HepG2 (cell line): ENCODE measurements around the gene SLC31A2. TPM values are rescaled to one million over a fixed set of nuclear protein-coding genes. Genes with fewer than 3 reads are reported as not detected.

Experiments
- ATAC-seq: fragments of 200-7000 bp; cut with Tn5 transposase; 3 replicates; pipeline ENCODE4 v1.9.1; 2020; ENCODE audit warnings: mild to moderate bottlenecking, moderate library complexity
- BruUV-seq: library from RNA; stranded (reverse); fragments of 400-500 nt; replicated peaks from 2 replicates; lab custom pipeline; 2021; lab: Mats Ljungman, UMichigan
- CTCF ChIA-PET: fragments of 300-600 bp; formaldehyde crosslinking; extraction: SDS; loops from one replicate; lab custom pipeline; 2021; ENCODE audit warnings: low total read pairs, inconsistent platforms, low intra/inter-chr PET ratio; lab: Yijun Ruan, JAX
- POLR2A ChIA-PET: fragments of 350-600 bp; sonication (Branson Sonifier 250); formaldehyde crosslinking; loops from one replicate; lab custom pipeline; 2020; ENCODE audit warnings: antibody characterized with exemption, inconsistent platforms; lab: Yijun Ruan, JAX
- DNase-seq: peaks from one replicate; pipeline ENCODE4 v3.0.0-alpha.2; 2015; ENCODE audit warnings: low spot score
- FAIRE-seq: peaks from 3 replicates; lab custom pipeline; 2011; peaks lifted over from hg19 to GRCh38; lab: Jason Lieb, UNC
- H2AFZ ChIP-seq: one replicate; pipeline ENCODE4 v1.6.1; 2011; ENCODE audit warnings: low read length, inconsistent platforms
- H3K27ac ChIP-seq: fragments of 300-600 bp; 3 replicates; pipeline ENCODE4 v1.8.0; 2011; ENCODE audit warnings: mixed run types, mild to moderate bottlenecking, mixed read lengths, low read length, inconsistent platforms; ENCODE audit not compliant: insufficient read depth; ENCODE audit errors: extremely low read length
- H3K27me3 ChIP-seq, 2 experiments: fragments of 200-600 bp in 1 of 2; 2 replicates in 1 of 2; 3 replicates in 1 of 2; pipeline versions ENCODE4 v1.6.0 to v1.8.0; 2011; ENCODE audit warnings: low read length in 2 of 2, mild to moderate bottlenecking in 2 of 2, moderate library complexity in 2 of 2, inconsistent platforms in 1 of 2; ENCODE audit not compliant: insufficient read depth in 2 of 2, control insufficient read depth in 1 of 2
- H3K36me3 ChIP-seq, 2 experiments: fragments of 200-600 bp in 1 of 2; replicated peaks in 1 of 2; 2 replicates in 1 of 2; 3 replicates in 1 of 2; pipeline versions ENCODE4 v1.5.1 to v1.8.0; 2011; ENCODE audit warnings: low read length in 2 of 2, inconsistent platforms in 1 of 2; ENCODE audit not compliant: insufficient read depth in 2 of 2, control insufficient read depth in 1 of 2
- H3K4me1 ChIP-seq: 2 replicates; pipeline ENCODE4 v1.5.1; 2012; ENCODE audit warnings: low read length, inconsistent platforms; ENCODE audit not compliant: insufficient read depth
- H3K4me2 ChIP-seq: 2 replicates; pipeline ENCODE4 v1.6.0; 2011; ENCODE audit warnings: low read depth, low read length, inconsistent platforms
- H3K4me3 ChIP-seq, 3 experiments: fragments of 200-600 bp in 1 of 3; sonication (generic), shearing (Covaris generic) in 1 of 3; replicated peaks in 1 of 3; 2 replicates each; pipeline ENCODE4 v1.5.1; 2011 to 2016; ENCODE audit warnings: low read length in 3 of 3, inconsistent platforms in 2 of 3, low read depth in 2 of 3, mild to moderate bottlenecking in 2 of 3, control low read depth in 1 of 3, mixed read lengths in 1 of 3; ENCODE audit not compliant: insufficient read depth in 1 of 3
- H3K79me2 ChIP-seq: one replicate; pipeline ENCODE4 v1.6.1; 2011; ENCODE audit warnings: low read length, inconsistent platforms; ENCODE audit not compliant: insufficient read depth
- H3K9ac ChIP-seq: 2 replicates; pipeline ENCODE4 v1.6.0; 2011; ENCODE audit warnings: mild to moderate bottlenecking, low read depth, low read length, inconsistent platforms; ENCODE audit not compliant: insufficient read depth
- H3K9me3 ChIP-seq: 2 replicates; pipeline ENCODE4 v1.5.1; 2012; ENCODE audit warnings: mild to moderate bottlenecking, low read length
- H4K20me1 ChIP-seq: 2 replicates; pipeline ENCODE4 v1.6.0; 2011; ENCODE audit warnings: inconsistent platforms, mild to moderate bottlenecking, low read length, moderate library complexity; ENCODE audit not compliant: insufficient read depth
- ARID5B ChIP-seq: IDR thresholded peaks from 2 replicates; pipeline ENCODE4 v1.4.0; 2020; ENCODE audit warnings: mild to moderate bottlenecking, missing genetic modification reagents
- CEBPB ChIP-seq: IDR thresholded peaks from 2 replicates; pipeline ENCODE4 v1.6.1; 2011; ENCODE audit warnings: low read depth, low read length, improper control_type of control experiment, borderline replicate concordance
- KDM4B ChIP-seq: sonication (generic); formaldehyde crosslinking; IDR thresholded peaks from 2 replicates; pipeline ENCODE4 v1.4.0; 2020; ENCODE audit warnings: missing genetic modification reagents
- ZNF501 ChIP-seq: sonication (generic); formaldehyde crosslinking; IDR thresholded peaks from 2 replicates; pipeline ENCODE4 v1.5.1; 2020; ENCODE audit warnings: mild to moderate bottlenecking, moderate library complexity, missing genetic modification reagents
- ZSCAN20 ChIP-seq: sonication (generic); formaldehyde crosslinking; IDR thresholded peaks from 2 replicates; pipeline ENCODE4 v1.4.0; 2020; ENCODE audit warnings: missing genetic modification reagents, mild to moderate bottlenecking, borderline replicate concordance
- WGBS: methylation state at CpG from one replicate; pipeline ENCODE4 v1.1.6; 2017; ENCODE audit warnings: low lambda C conversion rate; 5-methylcytosine and 5-hydroxymethylcytosine counted together
- in situ Hi-C: cut with HindIII; loops from 2 replicates; pipeline ENCODE4 v1.10.0; 2017; ENCODE audit warnings: low pct_unique_long_range_greater_than_20kb; ENCODE audit not compliant: extremely low pct_ligation_motif_present
- intact Hi-C: fragments of 100-400 bp; cut with micrococcal nuclease; formaldehyde crosslinking; loops from one replicate; pipeline ENCODE4 v1.10.0; 2022; ENCODE audit not compliant: unreplicated experiment
- polyA plus RNA-seq, 8 experiments: library from polyadenylated mRNA; depleted of rRNA in 3 of 8; stranded (reverse) in 7 of 8; unstranded in 1 of 8; fragments of >200 nt; fragmentation: Illumina TruSeq in 4 of 8; extraction: Trizol in 4 of 8; gene quantifications; 2 replicates each; pipeline versions ENCODE4 v1.2.1 to v1.2.3, GENCODE V29; 2011 to 2016; ENCODE audit warnings: low read depth in 4 of 8, missing spikeins in 1 of 8, mixed read lengths in 1 of 8; ENCODE audit not compliant: insufficient read depth in 1 of 8
- total RNA-seq, 5 experiments: library from RNA; depleted of rRNA; stranded (reverse); fragments of >200 nt; fragmentation: Illumina TruSeq; extraction: Trizol; gene quantifications; 2 replicates each; pipeline ENCODE4 v1.2.3, GENCODE V29; 2016; ENCODE audit warnings: low read depth in 1 of 5

Gene SLC31A2
- total and polyA plus RNA-seq, 2 of the 13 experiments (the other 11 are each of a cell fraction or from before 2014, with no cell fraction given), result 9.3 to 10.2 TPM

- TF ChIP-seq ARID5B (no peak), KDM4B (CRISPR knock-in tag) (no peak), ZSCAN20 (CRISPR knock-in tag) (no peak)
- TF ChIP-seq, all 625 proteins: peak for 0
Measured at GRCh38 chr9:113154471-113154870, 3.7 kb downstream of the SLC31A2 start (continued).

GRCh38 chr9:113154946-113155345 lies 4.1 kb downstream of the SLC31A2 start:
- H3K4me3 ChIP-seq, result no peak overlapping the region
- 69% methylated on average over 2 of the region's 2 CpGs for WGBS
- H3K4me1 ChIP-seq, result peaks cover 42% of the 10 kb centered on the region
- ChIA-PET CTCF (no interaction called here), POLR2A (no interaction called here)
- no peak for FAIRE-seq
- TF ChIP-seq ZNF501 (CRISPR knock-in tag), result no peak
- TF ChIP-seq CEBPB, result peak; percentile 51; the same call in 1 of the 2 replicates
- ATAC-seq, result no peak
- no TSS peak for BruUV-seq
- H3K27ac ChIP-seq, result no peak overlapping the region
- no peak overlapping the region for H2AFZ ChIP-seq
- intact Hi-C loops (loop anchor here (5.0 kb wide), 1 partner anchor 67 kb away; the partner anchor contains the start of genes FKBP15 and SLC31A1), in situ Hi-C loops (no loop called here)
- no peaks in the 10 kb centered on the region for H4K20me1 ChIP-seq
- DNase-seq, result no peak
- H3K79me2 ChIP-seq, result no peaks in the 10 kb centered on the region
- no peaks in the 10 kb centered on the region for H3K9me3 ChIP-seq
- H3K36me3 ChIP-seq, result peaks cover 0 to 6% of the 10 kb centered on the region in 2 experiments; a peak in 3 of 5 replicates
- H3K9ac ChIP-seq, result no peak overlapping the region
- H3K27me3 ChIP-seq, result no peaks in the 10 kb centered on the region; a peak in 1 of 5 replicates
- no peak overlapping the region for H3K4me2 ChIP-seq
